ENCODE results near the gene C2orf81. TPM values are rescaled to one million over a fixed set of nuclear protein-coding genes. Genes with fewer than 3 reads are reported as not detected.

C2orf81 gene
- total and polyA plus RNA-seq, 10 of the 15 experiments (the other 5 are each of a cell fraction or from before 2014, with no cell fraction given): 0.10 to 9.8 (median 2.7) TPM

DNA sequence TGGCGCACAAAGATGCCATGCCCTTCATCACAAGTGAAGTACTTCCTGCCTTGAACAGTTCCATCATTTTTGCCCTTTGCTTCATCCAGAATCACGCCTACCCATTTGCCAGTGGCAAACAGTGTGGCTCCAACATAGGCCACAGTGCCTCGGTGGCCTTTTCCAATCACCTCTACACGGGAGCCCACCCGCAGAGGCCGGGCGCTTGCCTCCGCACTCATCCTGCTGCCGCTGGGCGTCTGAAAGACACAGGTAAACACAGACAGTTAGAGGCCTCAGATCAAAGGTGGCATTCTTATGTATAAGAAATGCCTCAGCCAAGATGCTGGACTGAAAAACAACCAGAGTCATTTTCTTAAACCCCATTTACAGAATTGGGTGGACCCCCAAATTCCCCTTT, 43.4 kb downstream of the C2orf81 start:
- 96% methylated on average over 10 of the region's 10 CpGs for WGBS (ENCODE audit: insufficient coverage, insufficient replicate concordance, low lambda C conversion rate, missing lambda C conversion rate)
- Histone ChIP-seq H3K27ac (ENCODE audit: control insufficient read depth, insufficient read depth) (no peak overlapping the region), H3K4me3 (no peak overlapping the region), H3K9me3 (replicated peaks; ENCODE audit: control insufficient read depth, insufficient read depth, low read length) (no peaks in the 10 kb centered on the region), H3K79me2 (ENCODE audit: control insufficient read depth, insufficient read depth, low read length) (peaks cover 11% of the 10 kb centered on the region), H3K4me2 (ENCODE audit: control insufficient read depth, insufficient read depth) (no peak overlapping the region), H2AFZ (ENCODE audit: control insufficient read depth, low read depth, low read length) (no peak overlapping the region), H3K27me3 (replicated peaks in 1 of 2; ENCODE audit: control insufficient read depth in 2 of 2, insufficient read depth in 2 of 2, low read length in 1 of 2) (no peaks in the 10 kb centered on the region), H3K9ac (ENCODE audit: control insufficient read depth, insufficient read depth, low read length) (no peak overlapping the region), H3K4me1 (ENCODE audit: control insufficient read depth, insufficient read depth, low read length) (no peaks in the 10 kb centered on the region; the same call in 1 of the 2 replicates), H4K20me1 (ENCODE audit: control insufficient read depth, insufficient read depth) (peaks cover 7% of the 10 kb centered on the region; the same call in 1 of the 2 replicates), H3K36me3 (ENCODE audit: control insufficient read depth in 2 of 2, insufficient read depth in 2 of 2, low read length in 1 of 2) (peaks cover 7 to 15% of the 10 kb centered on the region in 2 experiments; a peak in 3 of 4 replicates)
- TF ChIP-seq MEF2A (IDR thresholded peaks at IDR 0.05; ENCODE audit: insufficient read depth, low read depth, low read length): no peak
- no peak for TF ChIP-seq TBL1XR1 (IDR thresholded peaks at IDR 0.05; ENCODE audit: low read depth, low read length)
- ChIA-PET RAD21 (ENCODE audit: unreplicated experiment) (no interaction called here), POLR2A (no interaction called here), SMC1A (ENCODE audit: uncharacterized antibody, unreplicated experiment) (no interaction called here), CTCF (interaction anchor here (1.7 to 1.8 kb wide), 2 partner anchors 13 to 43 kb away, joined by 5 to 8 read pairs; no protein-coding TSS in a partner anchor)
- no peak for DNase-seq (ENCODE audit: low read depth, low spot score)
- intact Hi-C loops (cut with micrococcal nuclease; ENCODE audit: unreplicated experiment) (no loop called here), in situ Hi-C loops (cut with MboI) (no loop called here)
- ATAC-seq: no peak
- BruUV-seq (replicated peaks): no TSS peak
- no peak for FAIRE-seq

DNA sequence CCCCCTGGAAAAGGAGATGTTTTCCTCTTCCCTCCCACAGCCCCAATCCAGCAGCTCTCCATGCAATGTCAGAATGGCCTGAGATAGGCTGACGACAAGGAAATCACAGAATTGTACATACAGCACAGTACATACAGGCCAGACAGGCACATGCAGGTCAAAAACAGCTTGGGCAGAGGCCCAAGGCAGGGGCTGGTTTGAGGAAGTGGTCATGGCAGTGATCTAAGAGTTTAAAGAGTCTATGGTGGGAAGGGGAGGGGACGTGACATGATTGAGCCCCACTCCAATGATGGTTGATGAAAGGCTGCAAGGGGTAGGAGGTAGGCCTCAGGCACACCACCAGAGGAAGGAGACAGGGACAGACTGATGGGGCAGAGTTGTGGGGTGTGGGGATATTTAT, 45.6 kb downstream of the C2orf81 start:
- no TSS peak for BruUV-seq (replicated peaks)
- DNase-seq (ENCODE audit: low read depth, low spot score): no peak
- peaks cover 9% of the 10 kb centered on the region for H3K79me2 ChIP-seq (ENCODE audit: control insufficient read depth, insufficient read depth, low read length)

More for the DNA sequence above, 45.6 kb downstream of the C2orf81 start:
- Histone ChIP-seq H3K36me3 (ENCODE audit: control insufficient read depth in 2 of 2, insufficient read depth in 2 of 2, low read length in 1 of 2) (peaks cover 9 to 15% of the 10 kb centered on the region in 2 experiments; a peak in 3 of 4 replicates), H3K9me3 (replicated peaks; ENCODE audit: control insufficient read depth, insufficient read depth, low read length) (no peaks in the 10 kb centered on the region), H3K4me1 (ENCODE audit: control insufficient read depth, insufficient read depth, low read length) (no peaks in the 10 kb centered on the region; the same call in 1 of the 2 replicates), H3K4me2 (ENCODE audit: control insufficient read depth, insufficient read depth) (no peak overlapping the region), H3K9ac (ENCODE audit: control insufficient read depth, insufficient read depth, low read length) (no peak overlapping the region), H3K27ac (ENCODE audit: control insufficient read depth, insufficient read depth) (no peak overlapping the region), H4K20me1 (ENCODE audit: control insufficient read depth, insufficient read depth) (peaks cover 7% of the 10 kb centered on the region; the same call in 1 of the 2 replicates), H2AFZ (ENCODE audit: control insufficient read depth, low read depth, low read length) (no peak overlapping the region), H3K4me3 (no peak overlapping the region), H3K27me3 (replicated peaks in 1 of 2; ENCODE audit: control insufficient read depth in 2 of 2, insufficient read depth in 2 of 2, low read length in 1 of 2) (no peaks in the 10 kb centered on the region)
- CTCF ChIA-PET: no interaction called here
- ATAC-seq (no peak), FAIRE-seq (no peak)
- TF ChIP-seq SIX5 (IDR thresholded peaks at IDR 0.05; ENCODE audit: low read depth, low read length, severe bottlenecking): no peak
- TF ChIP-seq CHD2 (IDR thresholded peaks at IDR 0.05; ENCODE audit: borderline replicate concordance, low read depth, low read length): no peak
- TF ChIP-seq CREB1 (IDR thresholded peaks at IDR 0.05; ENCODE audit: low read depth): no peak
- no peak for TF ChIP-seq NFYB (IDR thresholded peaks at IDR 0.05; ENCODE audit: insufficient read depth, low read depth, low read length)
- TF ChIP-seq SPI1 (IDR thresholded peaks at IDR 0.05; ENCODE audit: borderline replicate concordance, insufficient read depth, low read depth, low read length): peak; percentile 39; the same call in 1 of the 2 replicates
- SMC1A ChIA-PET (ENCODE audit: uncharacterized antibody, unreplicated experiment): no interaction called here
- RAD21 ChIA-PET (ENCODE audit: unreplicated experiment): no interaction called here
- intact Hi-C loops (cut with micrococcal nuclease; ENCODE audit: unreplicated experiment): no loop called here
- POLR2A ChIA-PET: no interaction called here
- 50% methylated on average over 2 of the region's 2 CpGs for WGBS (ENCODE audit: insufficient coverage, insufficient replicate concordance, low lambda C conversion rate, missing lambda C conversion rate)
- in situ Hi-C loops (cut with MboI): no loop called here
